ENCODE results near the gene CDH4. TPM values are rescaled to one million over a fixed set of nuclear protein-coding genes. Genes with fewer than 3 reads are reported as not detected.

The CDH4 gene
- total RNA-seq, 1 donor from 2014 or later = 0.23 TPM

DNA sequence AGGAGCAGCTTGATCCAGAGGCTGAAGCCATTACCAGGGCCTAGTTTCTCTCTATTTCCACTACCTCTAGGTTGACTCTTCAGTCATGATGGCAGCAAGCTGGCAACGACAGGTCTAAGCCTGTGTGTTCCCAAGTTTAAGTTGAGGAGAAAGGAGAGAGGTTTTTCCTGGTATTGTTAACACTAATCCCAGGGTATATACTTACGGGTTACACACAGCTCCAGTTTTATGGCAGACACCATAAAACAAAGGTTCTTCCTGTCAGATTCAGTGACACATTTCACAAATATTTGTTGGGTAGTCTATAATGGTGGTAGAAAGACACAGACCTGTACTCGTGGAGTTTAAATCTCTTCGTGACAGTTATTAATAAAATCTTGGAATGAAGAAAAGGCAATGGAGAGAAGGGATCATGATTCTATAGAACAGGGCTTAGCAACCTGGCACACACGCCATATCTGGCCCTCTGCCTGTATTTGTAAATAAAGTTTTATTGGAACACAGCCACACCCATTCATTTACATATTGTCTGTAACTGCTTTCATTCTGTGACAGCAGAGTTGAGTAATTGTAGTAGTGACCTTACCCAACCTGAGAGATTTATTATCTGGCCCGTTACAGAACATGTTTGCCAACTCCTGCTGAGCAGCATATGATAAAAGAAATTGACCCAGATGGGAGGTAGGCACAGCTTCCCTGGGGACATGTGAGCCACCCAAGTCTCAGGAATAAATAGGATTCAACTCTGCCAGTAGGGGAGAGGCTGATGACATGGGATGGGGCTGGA is 323.3 kb downstream of the CDH4 start:
- DNase-seq (ENCODE audit: low spot score) = no peak
- peaks cover 2% of the 10 kb centered on the region for H3K27me3 Mint-ChIP-seq (ENCODE audit: unreplicated experiment)

DNA sequence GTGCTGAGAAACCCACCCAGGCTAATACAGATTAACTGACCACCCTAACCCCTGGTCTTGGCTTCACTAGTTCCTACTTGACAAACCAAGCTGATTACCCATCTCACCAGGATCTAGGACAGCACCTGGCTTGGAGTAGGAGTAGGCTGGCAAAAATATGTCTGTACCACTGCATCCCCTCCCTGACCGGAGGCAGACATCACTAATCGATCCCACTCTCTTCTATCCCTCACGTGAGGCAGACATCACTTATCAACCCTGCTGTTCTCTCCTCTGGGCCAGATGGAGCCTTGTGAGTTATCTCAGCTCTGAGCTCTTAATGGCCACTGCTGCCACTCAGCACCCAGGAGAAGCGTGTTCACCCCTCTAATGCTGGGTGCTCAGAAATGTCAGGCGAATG is 324.3 kb downstream of the CDH4 start:
- Mint-ChIP-seq H3K9me3 (ENCODE audit: unreplicated experiment) (no peaks in the 10 kb centered on the region), H3K4me3 (ENCODE audit: unreplicated experiment) (no peak overlapping the region), H3K4me1 (ENCODE audit: unreplicated experiment) (no peaks in the 10 kb centered on the region), H3K27ac (ENCODE audit: unreplicated experiment) (no peak overlapping the region), H3K27me3 (ENCODE audit: unreplicated experiment) (no peaks in the 10 kb centered on the region), H3K36me3 (ENCODE audit: low read depth, unreplicated experiment) (no peaks in the 10 kb centered on the region)
- no peak for DNase-seq (ENCODE audit: low spot score)
- TF ChIP-seq, protein P1, sequence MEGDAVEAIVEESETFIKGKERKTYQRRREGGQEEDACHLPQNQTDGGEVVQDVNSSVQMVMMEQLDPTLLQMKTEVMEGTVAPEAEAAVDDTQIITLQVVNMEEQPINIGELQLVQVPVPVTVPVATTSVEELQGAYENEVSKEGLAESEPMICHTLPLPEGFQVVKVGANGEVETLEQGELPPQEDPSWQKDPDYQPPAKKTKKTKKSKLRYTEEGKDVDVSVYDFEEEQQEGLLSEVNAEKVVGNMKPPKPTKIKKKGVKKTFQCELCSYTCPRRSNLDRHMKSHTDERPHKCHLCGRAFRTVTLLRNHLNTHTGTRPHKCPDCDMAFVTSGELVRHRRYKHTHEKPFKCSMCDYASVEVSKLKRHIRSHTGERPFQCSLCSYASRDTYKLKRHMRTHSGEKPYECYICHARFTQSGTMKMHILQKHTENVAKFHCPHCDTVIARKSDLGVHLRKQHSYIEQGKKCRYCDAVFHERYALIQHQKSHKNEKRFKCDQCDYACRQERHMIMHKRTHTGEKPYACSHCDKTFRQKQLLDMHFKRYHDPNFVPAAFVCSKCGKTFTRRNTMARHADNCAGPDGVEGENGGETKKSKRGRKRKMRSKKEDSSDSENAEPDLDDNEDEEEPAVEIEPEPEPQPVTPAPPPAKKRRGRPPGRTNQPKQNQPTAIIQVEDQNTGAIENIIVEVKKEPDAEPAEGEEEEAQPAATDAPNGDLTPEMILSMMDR (IDR thresholded peaks at IDR 0.05; ENCODE audit: unreplicated experiment) = no peak

More for the DNA sequence above, 323.3 kb downstream of the CDH4 start:
- no peaks in the 10 kb centered on the region for H3K4me1 Mint-ChIP-seq (ENCODE audit: unreplicated experiment)
- no peaks in the 10 kb centered on the region for H3K36me3 Mint-ChIP-seq (ENCODE audit: low read depth, unreplicated experiment)
- H3K27ac Mint-ChIP-seq (ENCODE audit: unreplicated experiment) = no peak overlapping the region
- no peaks in the 10 kb centered on the region for H3K9me3 Mint-ChIP-seq (ENCODE audit: unreplicated experiment)
- TF ChIP-seq, protein P1 (IDR thresholded peaks at IDR 0.05; ENCODE audit: unreplicated experiment) = no peak
- no peak overlapping the region for H3K4me3 Mint-ChIP-seq (ENCODE audit: unreplicated experiment)

DNA sequence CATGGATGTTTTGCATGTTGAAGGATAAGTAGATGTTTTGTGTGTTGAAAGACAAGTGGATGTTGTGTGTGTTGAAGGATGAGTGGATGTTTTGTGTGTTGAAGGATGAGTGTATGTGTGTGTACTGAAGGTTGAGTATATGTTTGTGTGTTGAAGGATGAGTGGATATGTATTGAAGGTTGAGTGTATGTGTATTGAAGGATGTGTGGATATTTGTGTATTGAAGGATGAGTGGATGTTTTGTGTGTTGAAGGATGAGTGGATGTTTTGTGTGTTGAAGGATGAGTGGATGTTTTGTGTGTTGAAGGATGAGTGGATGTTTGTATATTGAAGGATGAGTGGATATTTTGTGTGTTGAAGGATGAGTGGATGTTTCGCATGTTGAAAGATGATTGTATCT is 325.0 kb downstream of the CDH4 start:
- no peak overlapping the region for H3K4me3 Mint-ChIP-seq (ENCODE audit: unreplicated experiment)
- H3K27me3 Mint-ChIP-seq (ENCODE audit: unreplicated experiment) = no peaks in the 10 kb centered on the region
- DNase-seq (ENCODE audit: low spot score) = no peak
- TF ChIP-seq, protein P1 (IDR thresholded peaks at IDR 0.05; ENCODE audit: unreplicated experiment) = no peak
- H3K36me3 Mint-ChIP-seq (ENCODE audit: low read depth, unreplicated experiment) = no peaks in the 10 kb centered on the region
- no peaks in the 10 kb centered on the region for H3K4me1 Mint-ChIP-seq (ENCODE audit: unreplicated experiment)
- H3K27ac Mint-ChIP-seq (ENCODE audit: unreplicated experiment) = no peak overlapping the region
- no peaks in the 10 kb centered on the region for H3K9me3 Mint-ChIP-seq (ENCODE audit: unreplicated experiment)

DNA sequence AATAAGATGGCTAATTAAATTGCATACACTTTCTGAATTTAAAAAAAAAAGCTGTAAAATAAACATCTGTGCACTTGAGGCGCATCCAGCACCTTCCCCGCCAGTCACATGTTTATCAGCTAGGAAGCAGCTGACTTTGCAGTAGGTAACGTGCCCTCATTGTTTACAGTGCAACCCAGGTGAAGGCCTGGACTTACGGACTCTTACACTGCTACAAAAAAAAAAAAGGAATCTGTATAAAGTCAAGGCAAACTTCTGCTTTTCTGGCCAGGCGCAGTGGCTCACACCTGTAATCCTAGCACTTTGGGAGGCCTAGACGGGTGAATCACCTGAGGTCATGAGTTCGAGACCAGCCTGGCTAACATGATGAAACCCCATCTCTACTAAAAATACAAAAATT is 327.8 kb downstream of the CDH4 start:
- no peak overlapping the region for H3K27ac Mint-ChIP-seq (ENCODE audit: unreplicated experiment)
- H3K36me3 Mint-ChIP-seq (ENCODE audit: low read depth, unreplicated experiment) = no peaks in the 10 kb centered on the region
- peaks cover 1% of the 10 kb centered on the region for H3K27me3 Mint-ChIP-seq (ENCODE audit: unreplicated experiment)
- TF ChIP-seq, protein P1 (IDR thresholded peaks at IDR 0.05; ENCODE audit: unreplicated experiment) = no peak
- H3K4me3 Mint-ChIP-seq (ENCODE audit: unreplicated experiment) = no peak overlapping the region
- no peak for DNase-seq (ENCODE audit: low spot score)
- H3K9me3 Mint-ChIP-seq (ENCODE audit: unreplicated experiment) = no peaks in the 10 kb centered on the region
- peaks cover 2% of the 10 kb centered on the region for H3K4me1 Mint-ChIP-seq (ENCODE audit: unreplicated experiment)

All from endothelial cell (in vitro differentiated cells).